PC-9 (cell line): ENCODE results near the gene DLGAP4. TPM values are rescaled to one million over a fixed set of nuclear protein-coding genes. Genes with fewer than 3 reads are reported as not detected.

Source experiments
- BruUV-seq: library from RNA; stranded (reverse); fragments of 400-500 nt; replicated peaks from 2 replicates; lab custom pipeline; 2021; lab: Mats Ljungman, UMichigan
- CTCF ChIA-PET: fragments of 300-600 bp; sonication (Branson Sonifier 250); formaldehyde crosslinking; loops from one replicate; lab custom pipeline; 2022; ENCODE audit warnings: antibody characterized with exemption; lab: Charles Lee
- POLR2A ChIA-PET: fragments of 300-600 bp; sonication (Branson Sonifier 250); formaldehyde crosslinking; loops from one replicate; lab custom pipeline; 2022; ENCODE audit warnings: antibody characterized with exemption; ENCODE audit not compliant: unreplicated experiment; lab: Charles Lee
- DNase-seq, 2 experiments: peaks; one replicate each; pipeline versions ENCODE4 v3.0.0 to v3.0.0-alpha.2; 2015 to 2022; ENCODE audit warnings: mixed read lengths in 1 of 2
- H2AFZ ChIP-seq: fragments of 200-600 bp; sonication (generic); 2 replicates; pipeline ENCODE4 v1.8.1; 2017; ENCODE audit warnings: antibody characterized with exemption
- H3F3A ChIP-seq: fragments of 200-600 bp; sonication (generic); 2 replicates; pipeline ENCODE4 v1.8.1; 2017; ENCODE audit warnings: antibody characterized with exemption, mild to moderate bottlenecking, low read depth; ENCODE audit not compliant: insufficient read depth
- H3K27ac ChIP-seq: fragments of 200-600 bp; sonication (generic); 2 replicates; pipeline ENCODE4 v1.6.1; 2016; ENCODE audit warnings: mixed run types
- H3K27me3 ChIP-seq: fragments of 200-600 bp; sonication (generic); 2 replicates; pipeline ENCODE4 v1.6.1; 2016; ENCODE audit warnings: low read depth, mixed run types; ENCODE audit not compliant: insufficient read depth
- H3K36me3 ChIP-seq: fragments of 200-600 bp; sonication (generic); 2 replicates; pipeline ENCODE4 v1.6.1; 2016; ENCODE audit warnings: low read depth, mixed run types
- H3K4me1 ChIP-seq: fragments of 200-600 bp; sonication (generic); replicated peaks from 2 replicates; pipeline ENCODE4 v1.6.1; 2016; ENCODE audit warnings: mixed run types; ENCODE audit not compliant: insufficient read depth
- H3K4me2 ChIP-seq: fragments of 200-600 bp; sonication (generic); 2 replicates; pipeline ENCODE4 v1.6.1; 2017; ENCODE audit warnings: mixed run types
- H3K4me3 ChIP-seq: fragments of 200-600 bp; sonication (generic); 2 replicates; pipeline ENCODE4 v1.6.1; 2016; ENCODE audit warnings: mixed run types
- H3K79me2 ChIP-seq: fragments of 200-600 bp; sonication (generic); 2 replicates; pipeline ENCODE4 v1.6.1; 2017; ENCODE audit warnings: low read depth, mixed run types
- H3K9me2 ChIP-seq: fragments of 200-600 bp; sonication (generic); 2 replicates; pipeline ENCODE4 v1.8.1; 2017; ENCODE audit warnings: mild to moderate bottlenecking; ENCODE audit not compliant: insufficient read depth
- H3K9me3 ChIP-seq: fragments of 200-600 bp; sonication (generic); 2 replicates; pipeline ENCODE4 v1.8.1; 2016; ENCODE audit warnings: low read depth; ENCODE audit not compliant: insufficient read depth
- H4K20me1 ChIP-seq: fragments of 200-600 bp; sonication (generic); 2 replicates; pipeline ENCODE4 v1.8.1; 2017; ENCODE audit not compliant: insufficient read depth
- EZH2 ChIP-seq: fragments of 200-600 bp; sonication (generic); IDR thresholded peaks from 2 replicates; pipeline ENCODE4 v1.8.0; 2017; ENCODE audit warnings: antibody characterized with exemption, low read depth
- intact Hi-C: fragments of 100-400 bp; cut with micrococcal nuclease; formaldehyde crosslinking; loops from one replicate; pipeline ENCODE4 v1.10.0; 2022; ENCODE audit not compliant: unreplicated experiment
- total RNA-seq: library from RNA; stranded (reverse); gene quantifications from 2 replicates; pipeline ENCODE4 v1.2.3, GENCODE V29; 2021
- TF ChIP-seq, protein P1 (sequence below): fragments of 200-600 bp; sonication (generic); conservative IDR thresholded peaks from 2 replicates; pipeline ENCODE4 v1.6.1; 2017; ENCODE audit warnings: mixed run types, antibody characterized with exemption, mild to moderate bottlenecking, moderate library complexity

The DLGAP4 gene
- total RNA-seq, 1 experiment from 2014 or later: 62.6 TPM

DNA sequence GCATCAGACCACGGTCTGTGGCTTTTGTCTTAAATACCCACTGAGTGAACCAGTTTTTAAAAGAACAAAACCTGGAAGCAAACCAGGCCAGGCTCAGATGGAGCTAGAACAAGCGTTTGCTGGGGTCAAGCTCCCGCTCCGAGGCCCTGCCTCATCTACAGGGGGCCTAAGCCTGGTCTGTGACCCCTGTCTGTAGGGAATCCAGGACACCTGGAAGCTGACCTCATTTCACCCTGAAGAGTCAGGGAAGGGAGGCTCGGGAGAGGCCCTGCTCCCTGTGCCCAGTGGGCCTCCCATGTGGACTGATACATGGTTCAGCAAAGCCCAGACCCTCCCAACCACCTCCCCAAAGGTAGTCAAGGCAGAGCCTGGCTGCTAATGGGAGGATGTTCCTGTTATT lies 26.8 kb upstream of the DLGAP4 start:
- no peak overlapping the region for H3K27ac ChIP-seq
- H3K79me2 ChIP-seq: no peaks in the 10 kb centered on the region
- H3K9me3 ChIP-seq: no peaks in the 10 kb centered on the region
- H3F3A ChIP-seq: no peaks in the 10 kb centered on the region
- no peak for TF ChIP-seq EZH2
- TF ChIP-seq, protein P1, sequence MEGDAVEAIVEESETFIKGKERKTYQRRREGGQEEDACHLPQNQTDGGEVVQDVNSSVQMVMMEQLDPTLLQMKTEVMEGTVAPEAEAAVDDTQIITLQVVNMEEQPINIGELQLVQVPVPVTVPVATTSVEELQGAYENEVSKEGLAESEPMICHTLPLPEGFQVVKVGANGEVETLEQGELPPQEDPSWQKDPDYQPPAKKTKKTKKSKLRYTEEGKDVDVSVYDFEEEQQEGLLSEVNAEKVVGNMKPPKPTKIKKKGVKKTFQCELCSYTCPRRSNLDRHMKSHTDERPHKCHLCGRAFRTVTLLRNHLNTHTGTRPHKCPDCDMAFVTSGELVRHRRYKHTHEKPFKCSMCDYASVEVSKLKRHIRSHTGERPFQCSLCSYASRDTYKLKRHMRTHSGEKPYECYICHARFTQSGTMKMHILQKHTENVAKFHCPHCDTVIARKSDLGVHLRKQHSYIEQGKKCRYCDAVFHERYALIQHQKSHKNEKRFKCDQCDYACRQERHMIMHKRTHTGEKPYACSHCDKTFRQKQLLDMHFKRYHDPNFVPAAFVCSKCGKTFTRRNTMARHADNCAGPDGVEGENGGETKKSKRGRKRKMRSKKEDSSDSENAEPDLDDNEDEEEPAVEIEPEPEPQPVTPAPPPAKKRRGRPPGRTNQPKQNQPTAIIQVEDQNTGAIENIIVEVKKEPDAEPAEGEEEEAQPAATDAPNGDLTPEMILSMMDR: no peak
- no peaks in the 10 kb centered on the region for H3K4me1 ChIP-seq
- no peaks in the 10 kb centered on the region for H3K9me2 ChIP-seq
- H3K4me3 ChIP-seq: no peak overlapping the region
- H2AFZ ChIP-seq: no peak overlapping the region
- H3K4me2 ChIP-seq: no peak overlapping the region
- no TSS peak for BruUV-seq
- no peaks in the 10 kb centered on the region for H3K36me3 ChIP-seq
- intact Hi-C loops: no loop called here
- ChIA-PET CTCF (interaction anchor here (0.6 to 0.7 kb wide), 2 partner anchors 36 to 52 kb away, joined by 3 to 4 read pairs; no protein-coding TSS in a partner anchor), POLR2A (no interaction called here)
- no peak for DNase-seq
- H3K27me3 ChIP-seq: peaks cover 68% of the 10 kb centered on the region
- H4K20me1 ChIP-seq: no peaks in the 10 kb centered on the region

DNA sequence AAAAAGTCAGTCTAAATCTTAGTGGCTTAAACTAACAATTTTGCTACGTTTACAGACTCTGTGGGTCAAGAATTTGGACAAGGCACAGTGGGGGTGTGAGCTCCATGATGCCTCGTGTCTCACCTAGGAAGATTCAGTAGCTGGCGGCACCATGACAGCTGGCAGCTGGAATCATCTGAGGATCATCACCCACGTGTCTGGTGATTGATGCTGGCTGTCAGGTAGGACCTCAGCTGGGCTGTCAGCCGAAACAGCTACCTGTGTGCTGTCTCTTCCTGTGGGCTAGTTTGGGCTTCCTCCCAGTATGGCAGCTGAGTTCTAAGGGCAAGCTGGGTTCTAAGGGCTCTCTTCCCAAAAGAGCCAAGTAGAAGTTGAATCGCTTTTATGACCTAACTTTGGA lies 26.4 kb upstream of the DLGAP4 start:
- Histone ChIP-seq H3K9me2 (no peaks in the 10 kb centered on the region), H3K79me2 (no peaks in the 10 kb centered on the region), H3K4me2 (no peak overlapping the region), H3K4me1 (no peaks in the 10 kb centered on the region), H4K20me1 (no peaks in the 10 kb centered on the region), H3F3A (no peaks in the 10 kb centered on the region), H3K4me3 (no peak overlapping the region), H2AFZ (no peak overlapping the region), H3K27me3 (peaks cover 71% of the 10 kb centered on the region), H3K27ac (no peak overlapping the region), H3K9me3 (no peaks in the 10 kb centered on the region), H3K36me3 (no peaks in the 10 kb centered on the region)
- intact Hi-C loops: no loop called here
- TF ChIP-seq, protein P1: no peak
- TF ChIP-seq EZH2: no peak
- BruUV-seq: no TSS peak
- no peak for DNase-seq
- CTCF ChIA-PET: interaction anchor here (0.6 to 0.7 kb wide), 2 partner anchors 35 to 51 kb away, joined by 3 to 4 read pairs; no protein-coding TSS in a partner anchor
- POLR2A ChIA-PET: interaction anchor here (0.6 kb wide), 1 partner anchor 183 kb away, joined by 5 read pairs; no protein-coding TSS in a partner anchor

DNA sequence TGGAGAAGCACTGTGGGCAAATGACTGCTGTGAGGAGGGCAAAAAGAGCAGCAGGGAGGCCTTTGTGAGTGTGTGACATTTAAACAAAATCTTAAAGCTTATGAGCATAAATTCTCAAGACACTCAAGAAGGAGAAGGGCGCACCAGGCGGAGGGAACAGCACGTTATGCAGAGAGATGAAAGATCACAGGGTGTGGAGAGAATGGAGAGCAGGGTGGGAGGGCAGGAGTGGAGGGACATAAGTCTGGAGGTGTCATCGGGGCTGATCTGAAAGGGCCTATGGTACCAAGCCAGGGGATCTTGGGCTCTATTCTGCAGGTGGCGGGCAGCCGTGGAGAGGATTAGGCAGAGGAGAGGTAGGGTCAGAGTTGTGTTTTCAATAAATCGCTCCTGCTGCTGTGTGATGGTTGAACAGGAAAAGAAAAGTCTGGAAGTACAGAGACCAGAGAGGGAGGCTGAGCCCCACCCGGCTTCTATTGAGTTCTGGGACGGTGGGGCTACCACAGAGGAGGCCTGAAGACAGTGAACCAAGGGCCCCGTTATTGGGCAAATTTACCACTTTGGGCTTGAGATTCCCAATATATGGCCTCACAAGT lies 24.3 kb upstream of the DLGAP4 start:
- TF ChIP-seq, protein P1: no peak
- no peak for TF ChIP-seq EZH2

More for the DNA sequence above, 24.3 kb upstream of the DLGAP4 start:
- no peaks in the 10 kb centered on the region for H3K4me1 ChIP-seq
- POLR2A ChIA-PET: no interaction called here
- H3K9me3 ChIP-seq: no peaks in the 10 kb centered on the region
- H3K4me2 ChIP-seq: no peak overlapping the region
- no peaks in the 10 kb centered on the region for H3K9me2 ChIP-seq
- DNase-seq: no peak
- no peaks in the 10 kb centered on the region for H3F3A ChIP-seq
- no peaks in the 10 kb centered on the region for H3K36me3 ChIP-seq
- H4K20me1 ChIP-seq: no peaks in the 10 kb centered on the region
- no peaks in the 10 kb centered on the region for H3K79me2 ChIP-seq
- H3K27ac ChIP-seq: no peak overlapping the region
- no peak overlapping the region for H2AFZ ChIP-seq
- no peak overlapping the region for H3K4me3 ChIP-seq
- CTCF ChIA-PET: no interaction called here
- H3K27me3 ChIP-seq: peaks cover 83% of the 10 kb centered on the region
- BruUV-seq: no TSS peak
- intact Hi-C loops: no loop called here
